OCI-LY1 (cell line): ENCODE measurements around the gene POSTN.

ENCODE experiments used
- H2AFZ ChIP-seq: fragments of 200-600 bp; sonication (generic), shearing (Covaris generic); 2 replicates; pipeline ENCODE4 v1.6.0; 2014; ENCODE audit warnings: antibody characterized with exemption, mild to moderate bottlenecking, low read length
- H3F3A ChIP-seq: fragments of 200-600 bp; sonication (generic), shearing (Covaris generic); 2 replicates; pipeline ENCODE4 v1.6.0; 2014; ENCODE audit warnings: mild to moderate bottlenecking, antibody characterized with exemption, low read length, moderate library complexity; ENCODE audit not compliant: insufficient read depth
- H3K27ac ChIP-seq: fragments of 200-600 bp; sonication (generic); 2 replicates; pipeline ENCODE4 v1.5.1; 2014; ENCODE audit warnings: low read length, mixed run types, mild to moderate bottlenecking, low read depth; ENCODE audit not compliant: poor library complexity, severe bottlenecking
- H3K27me3 ChIP-seq: fragments of 200-600 bp; sonication (generic); 2 replicates; pipeline ENCODE4 v1.6.0; 2014; ENCODE audit warnings: antibody characterized with exemption, mild to moderate bottlenecking, low read length, moderate library complexity; ENCODE audit not compliant: insufficient read depth
- H3K36me3 ChIP-seq: fragments of 200-600 bp; sonication (generic); 2 replicates; pipeline ENCODE4 v1.6.1; 2014; ENCODE audit warnings: mild to moderate bottlenecking, antibody characterized with exemption, low read length, moderate library complexity, mixed read lengths; ENCODE audit not compliant: insufficient read depth
- H3K4me1 ChIP-seq: fragments of 200-600 bp; sonication (generic); 2 replicates; pipeline ENCODE4 v1.5.1; 2014; ENCODE audit warnings: mild to moderate bottlenecking, low read length, moderate library complexity; ENCODE audit not compliant: insufficient read depth, severe bottlenecking
- H3K4me2 ChIP-seq: fragments of 200-600 bp; sonication (generic), shearing (Covaris generic); 2 replicates; pipeline ENCODE4 v1.6.1; 2014; ENCODE audit warnings: low read length
- H3K4me3 ChIP-seq: fragments of 200-600 bp; sonication (generic); 2 replicates; pipeline ENCODE4 v1.5.1; 2014; ENCODE audit warnings: low read length, low read depth, mild to moderate bottlenecking, mixed read lengths; ENCODE audit not compliant: poor library complexity, severe bottlenecking
- H3K79me2 ChIP-seq: fragments of 200-600 bp; shearing (Covaris generic); 2 replicates; pipeline ENCODE4 v1.6.1; 2016; ENCODE audit warnings: mixed run types, low read length, mixed read lengths; ENCODE audit not compliant: insufficient read depth
- H3K9ac ChIP-seq: fragments of 200-600 bp; sonication (generic), shearing (Covaris generic); 2 replicates; pipeline ENCODE4 v1.6.1; 2014; ENCODE audit warnings: mild to moderate bottlenecking, low read length, mixed read lengths
- H3K9me2 ChIP-seq: fragments of 200-600 bp; sonication (generic), shearing (Covaris generic); 2 replicates; pipeline ENCODE4 v1.6.1; 2014; ENCODE audit warnings: low read depth, mild to moderate bottlenecking, low read length, mixed read lengths
- H3K9me3 ChIP-seq: fragments of 200-600 bp; shearing (Covaris generic); 2 replicates; pipeline ENCODE4 v1.6.1; 2014; ENCODE audit warnings: low read length, mixed read lengths
- H4K20me1 ChIP-seq: fragments of 200-600 bp; sonication (generic), shearing (Covaris generic); 2 replicates; pipeline ENCODE4 v1.6.0; 2016; ENCODE audit warnings: mild to moderate bottlenecking, low read length; ENCODE audit not compliant: insufficient read depth
- EZH2 ChIP-seq: fragments of 200-600 bp; sonication (generic), shearing (Covaris generic); IDR thresholded peaks from 2 replicates; pipeline ENCODE4 v1.8.0; 2017; ENCODE audit warnings: borderline replicate concordance, mixed run types, mild to moderate bottlenecking, antibody characterized with exemption, low read length, moderate library complexity, mixed read lengths
- TF ChIP-seq, protein P1 (sequence below): fragments of 200-600 bp; sonication (generic), shearing (Covaris generic); IDR thresholded peaks from 2 replicates; pipeline ENCODE4 v1.5.1; 2017; ENCODE audit warnings: mild to moderate bottlenecking, antibody characterized with exemption, low read length, moderate library complexity, mixed read lengths

POSTN gene

GRCh38 chr13:37645181-37645740 lies 46.7 kb upstream of the POSTN start:
- H3K4me3 ChIP-seq = no peak overlapping the region
- no peaks in the 10 kb centered on the region for H3K79me2 ChIP-seq
- no peaks in the 10 kb centered on the region for H3K9me2 ChIP-seq
- TF ChIP-seq, protein P1, sequence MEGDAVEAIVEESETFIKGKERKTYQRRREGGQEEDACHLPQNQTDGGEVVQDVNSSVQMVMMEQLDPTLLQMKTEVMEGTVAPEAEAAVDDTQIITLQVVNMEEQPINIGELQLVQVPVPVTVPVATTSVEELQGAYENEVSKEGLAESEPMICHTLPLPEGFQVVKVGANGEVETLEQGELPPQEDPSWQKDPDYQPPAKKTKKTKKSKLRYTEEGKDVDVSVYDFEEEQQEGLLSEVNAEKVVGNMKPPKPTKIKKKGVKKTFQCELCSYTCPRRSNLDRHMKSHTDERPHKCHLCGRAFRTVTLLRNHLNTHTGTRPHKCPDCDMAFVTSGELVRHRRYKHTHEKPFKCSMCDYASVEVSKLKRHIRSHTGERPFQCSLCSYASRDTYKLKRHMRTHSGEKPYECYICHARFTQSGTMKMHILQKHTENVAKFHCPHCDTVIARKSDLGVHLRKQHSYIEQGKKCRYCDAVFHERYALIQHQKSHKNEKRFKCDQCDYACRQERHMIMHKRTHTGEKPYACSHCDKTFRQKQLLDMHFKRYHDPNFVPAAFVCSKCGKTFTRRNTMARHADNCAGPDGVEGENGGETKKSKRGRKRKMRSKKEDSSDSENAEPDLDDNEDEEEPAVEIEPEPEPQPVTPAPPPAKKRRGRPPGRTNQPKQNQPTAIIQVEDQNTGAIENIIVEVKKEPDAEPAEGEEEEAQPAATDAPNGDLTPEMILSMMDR = no peak
- no peak for TF ChIP-seq EZH2
- no peaks in the 10 kb centered on the region for H3K9me3 ChIP-seq
- no peak overlapping the region for H3K4me2 ChIP-seq
- no peak overlapping the region for H3K27ac ChIP-seq
- no peaks in the 10 kb centered on the region for H3F3A ChIP-seq
- H2AFZ ChIP-seq = no peak overlapping the region
- H3K9ac ChIP-seq = no peak overlapping the region
- no peaks in the 10 kb centered on the region for H3K4me1 ChIP-seq
- H3K36me3 ChIP-seq = no peaks in the 10 kb centered on the region
- H4K20me1 ChIP-seq = no peaks in the 10 kb centered on the region
- H3K27me3 ChIP-seq = no peaks in the 10 kb centered on the region

- H3K4me3 ChIP-seq = no peak overlapping the region
- TF ChIP-seq, protein P1 = no peak
- H3K4me2 ChIP-seq = no peak overlapping the region
- H4K20me1 ChIP-seq = no peaks in the 10 kb centered on the region
- no peak overlapping the region for H2AFZ ChIP-seq
- no peaks in the 10 kb centered on the region for H3K4me1 ChIP-seq
- no peaks in the 10 kb centered on the region for H3K27me3 ChIP-seq
- H3K9ac ChIP-seq = no peak overlapping the region
- H3K36me3 ChIP-seq = no peaks in the 10 kb centered on the region
- H3K79me2 ChIP-seq = no peaks in the 10 kb centered on the region
- no peaks in the 10 kb centered on the region for H3K9me3 ChIP-seq
- H3K27ac ChIP-seq = no peak overlapping the region
- H3F3A ChIP-seq = no peaks in the 10 kb centered on the region
- H3K9me2 ChIP-seq = no peaks in the 10 kb centered on the region
Observed at GRCh38 chr13:37641391-37641790, 42.8 kb upstream of the POSTN start.

- H3K4me1 ChIP-seq = no peaks in the 10 kb centered on the region
- no peak overlapping the region for H3K27ac ChIP-seq
- H2AFZ ChIP-seq = no peak overlapping the region
- TF ChIP-seq EZH2 = no peak
- TF ChIP-seq, protein P1 = no peak
- no peak overlapping the region for H3K4me2 ChIP-seq
- H3F3A ChIP-seq = no peaks in the 10 kb centered on the region
- H3K9me2 ChIP-seq = no peaks in the 10 kb centered on the region
- no peaks in the 10 kb centered on the region for H4K20me1 ChIP-seq
- no peaks in the 10 kb centered on the region for H3K9me3 ChIP-seq
- no peaks in the 10 kb centered on the region for H3K79me2 ChIP-seq
- H3K9ac ChIP-seq = no peak overlapping the region
- H3K36me3 ChIP-seq = no peaks in the 10 kb centered on the region
- no peak overlapping the region for H3K4me3 ChIP-seq
- H3K27me3 ChIP-seq = no peaks in the 10 kb centered on the region
Observed at GRCh38 chr13:37640499-37640898, 41.9 kb upstream of the POSTN start.
